H9 (cell line): ENCODE measurements around the gene DIO1. TPM values are rescaled to one million over a fixed set of nuclear protein-coding genes. Genes with fewer than 3 reads are reported as not detected.

Source experiments
- DNase-seq: peaks from one replicate; pipeline ENCODE4 v3.0.0-alpha.2; 2017
- H2AFZ ChIP-seq: one replicate; pipeline ENCODE4 v1.6.1; 2013; ENCODE audit warnings: mild to moderate bottlenecking, low read length, control low read depth, moderate library complexity
- H2AK5ac ChIP-seq: 2 replicates; pipeline ENCODE4 v1.6.1; 2013; ENCODE audit warnings: low read length, control low read depth, mixed read lengths; ENCODE audit not compliant: insufficient read length
- H2BK120ac ChIP-seq: one replicate; pipeline ENCODE4 v1.6.1; 2013; ENCODE audit warnings: low read depth, mild to moderate bottlenecking, low read length, control low read depth, inconsistent platforms; ENCODE audit not compliant: poor library complexity, severe bottlenecking
- H2BK12ac ChIP-seq: 2 replicates; pipeline ENCODE4 v1.6.1; 2013; ENCODE audit warnings: low read length, control low read depth, mixed read lengths, low read depth; ENCODE audit not compliant: insufficient read length
- H2BK15ac ChIP-seq: 2 replicates; pipeline ENCODE4 v1.6.1; 2013; ENCODE audit warnings: low read depth, low read length, control low read depth
- H2BK20ac ChIP-seq: one replicate; pipeline ENCODE4 v1.6.1; 2013; ENCODE audit warnings: low read depth, mild to moderate bottlenecking, low read length, control low read depth, inconsistent platforms; ENCODE audit not compliant: poor library complexity, severe bottlenecking
- H2BK5ac ChIP-seq: 2 replicates; pipeline ENCODE4 v1.6.1; 2013; ENCODE audit warnings: low read length, control low read depth, mixed read lengths; ENCODE audit not compliant: insufficient read length
- H3K14ac ChIP-seq: 2 replicates; pipeline ENCODE4 v1.6.1; 2013; ENCODE audit warnings: low read length, control low read depth; ENCODE audit not compliant: insufficient read depth
- H3K18ac ChIP-seq: 2 replicates; pipeline ENCODE4 v1.6.1; 2013; ENCODE audit warnings: low read depth, mild to moderate bottlenecking, mixed read lengths, low read length, control low read depth; ENCODE audit not compliant: insufficient read length
- H3K23ac ChIP-seq: 2 replicates; pipeline ENCODE4 v1.6.1; 2013; ENCODE audit warnings: low read length, control low read depth, mixed read lengths, low read depth; ENCODE audit not compliant: insufficient read length
- H3K23me2 ChIP-seq: 2 replicates; pipeline ENCODE4 v1.6.1; 2013; ENCODE audit warnings: low read depth, mild to moderate bottlenecking, mixed read lengths, low read length, control low read depth; ENCODE audit not compliant: insufficient read length, poor library complexity, severe bottlenecking
- H3K27ac ChIP-seq: 2 replicates; pipeline ENCODE4 v1.5.1; 2013; ENCODE audit warnings: low read length, control low read depth, mixed read lengths, low read depth; ENCODE audit not compliant: insufficient read length
- H3K27me3 ChIP-seq: 2 replicates; pipeline ENCODE4 v1.6.1; 2013; ENCODE audit warnings: low read length, control low read depth, inconsistent platforms; ENCODE audit not compliant: insufficient read depth
- H3K4ac ChIP-seq: 2 replicates; pipeline ENCODE4 v1.6.1; 2013; ENCODE audit warnings: low read depth, mild to moderate bottlenecking, control low read depth, inconsistent platforms, low read length, moderate library complexity
- H3K4me1 ChIP-seq: 2 replicates; pipeline ENCODE4 v1.6.1; 2013; ENCODE audit warnings: low read length, control low read depth, inconsistent platforms; ENCODE audit not compliant: insufficient read depth
- H3K4me2 ChIP-seq: 2 replicates; pipeline ENCODE4 v1.6.1; 2013; ENCODE audit warnings: low read length, control low read depth, mixed read lengths; ENCODE audit not compliant: insufficient read length, insufficient read depth
- H3K56ac ChIP-seq: 2 replicates; pipeline ENCODE4 v1.6.1; 2013; ENCODE audit warnings: low read depth, mild to moderate bottlenecking, mixed read lengths, low read length, control low read depth; ENCODE audit not compliant: insufficient read length
- H3K79me1 ChIP-seq: 2 replicates; pipeline ENCODE4 v1.6.1; 2013; ENCODE audit warnings: low read depth, mild to moderate bottlenecking, moderate library complexity, low read length, control low read depth, inconsistent platforms; ENCODE audit not compliant: insufficient read depth, poor library complexity, severe bottlenecking
- H3K79me2 ChIP-seq: 2 replicates; pipeline ENCODE4 v1.6.1; 2013; ENCODE audit warnings: low read length, control low read depth, inconsistent platforms; ENCODE audit not compliant: insufficient read depth
- H3K9ac ChIP-seq: 2 replicates; pipeline ENCODE4 v1.6.1; 2013; ENCODE audit warnings: low read length, control low read depth, mixed read lengths; ENCODE audit not compliant: insufficient read length; ENCODE audit errors: extremely low read depth
- H3K9me3 ChIP-seq: one replicate; pipeline ENCODE4 v1.6.1; 2013; ENCODE audit warnings: low read depth, low read length, inconsistent platforms; ENCODE audit not compliant: control insufficient read depth
- H3T11ph ChIP-seq: one replicate; pipeline ENCODE4 v1.6.1; 2013; ENCODE audit warnings: mild to moderate bottlenecking, low read length, control low read depth, inconsistent platforms
- H4K20me1 ChIP-seq: one replicate; pipeline ENCODE4 v1.6.1; 2013; ENCODE audit not compliant: control insufficient read depth, insufficient read length, insufficient read depth
- H4K5ac ChIP-seq: 2 replicates; pipeline ENCODE4 v1.6.1; 2013; ENCODE audit warnings: low read depth, mild to moderate bottlenecking, mixed read lengths, low read length, control low read depth; ENCODE audit not compliant: insufficient read length
- H4K8ac ChIP-seq: replicated peaks from 2 replicates; pipeline ENCODE4 v1.6.1; 2013; ENCODE audit warnings: low read length, control low read depth, mixed read lengths, low read depth; ENCODE audit not compliant: insufficient read length
- H4K91ac ChIP-seq: 2 replicates; pipeline ENCODE4 v1.6.1; 2013; ENCODE audit warnings: low read depth, mild to moderate bottlenecking, moderate library complexity, mixed read lengths, low read length, control low read depth; ENCODE audit not compliant: insufficient read length
- H3K27ac Mint-ChIP-seq, 3 experiments: 2 replicates in 2 of 3; 3 replicates in 1 of 3; pipeline ENCODE4 v1.8.0; 2020 to 2021; ENCODE audit warnings: mixed read lengths in 3 of 3, mild to moderate bottlenecking in 1 of 3, moderate library complexity in 1 of 3
- H3K27me3 Mint-ChIP-seq: 2 replicates; pipeline ENCODE4 v1.8.0; 2021; ENCODE audit warnings: low read depth, mild to moderate bottlenecking, moderate library complexity, mixed read lengths
- H3K36me3 Mint-ChIP-seq, 3 experiments: 2 replicates in 2 of 3; 3 replicates in 1 of 3; pipeline ENCODE4 v1.8.0; 2020 to 2021; ENCODE audit warnings: low read depth in 3 of 3, mixed read lengths in 3 of 3; ENCODE audit not compliant: insufficient read depth in 1 of 3
- H3K4me1 Mint-ChIP-seq, 2 experiments: 2 replicates each; pipeline ENCODE4 v1.8.0; 2020; ENCODE audit warnings: mixed read lengths in 2 of 2
- H3K4me3 Mint-ChIP-seq, 2 experiments: 2 replicates in 1 of 2; 3 replicates in 1 of 2; pipeline ENCODE4 v1.8.0; 2020 to 2021; ENCODE audit warnings: mild to moderate bottlenecking in 2 of 2, mixed read lengths in 2 of 2, moderate library complexity in 1 of 2
- H3K9me3 Mint-ChIP-seq, 2 experiments: 2 replicates in 1 of 2; 3 replicates in 1 of 2; pipeline ENCODE4 v1.8.0; 2020; ENCODE audit warnings: mild to moderate bottlenecking in 2 of 2, mixed read lengths in 2 of 2, moderate library complexity in 1 of 2
- CTCF ChIP-seq: fragments of 200-600 bp; sonication (generic); conservative IDR thresholded peaks from 3 replicates; pipeline ENCODE4 v1.8.0; 2021; ENCODE audit warnings: antibody characterized with exemption, mild to moderate bottlenecking
- total RNA-seq: library from RNA; stranded (reverse); gene quantifications from 2 replicates; pipeline ENCODE4 v1.2.1, GENCODE V29; 2021

DIO1 gene
- total RNA-seq, 1 experiment from 2014 or later, result not detected

DNA sequence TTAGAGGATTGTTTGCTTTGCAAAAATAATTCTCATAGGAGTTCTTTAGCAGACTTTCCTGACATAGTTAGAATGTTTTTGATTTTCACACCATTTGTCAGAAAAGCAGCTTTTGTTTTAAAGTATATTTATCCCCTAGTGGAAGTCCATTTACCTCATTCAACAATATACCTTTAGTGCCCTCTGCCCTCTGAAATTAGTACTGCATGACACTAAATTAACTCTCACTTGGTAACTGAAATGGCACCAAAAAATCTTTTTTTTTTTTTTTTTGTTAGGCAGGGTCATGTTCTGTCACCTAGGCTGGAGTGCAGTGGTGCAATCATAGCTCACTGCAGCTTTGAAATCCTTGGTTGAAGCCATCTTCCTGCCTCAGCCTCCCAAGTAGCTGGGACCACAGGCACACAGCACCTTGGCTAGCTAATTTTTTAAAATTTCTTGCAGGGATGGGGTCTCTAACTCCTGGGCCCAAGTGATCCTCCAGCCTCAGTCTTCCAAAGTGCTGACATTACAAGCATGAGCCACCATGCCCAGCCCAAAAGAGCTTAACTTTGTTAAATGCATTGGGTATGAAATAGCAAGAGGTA, 65.8 kb downstream of the DIO1 start:
- no peak overlapping the region for H3K4me2 ChIP-seq
- no peak overlapping the region for H2BK20ac ChIP-seq
- Mint-ChIP-seq H3K9me3 (no peaks in the 10 kb centered on the region), H3K4me1 (peaks cover 26% of the 10 kb centered on the region in 2 experiments), H3K27me3 (no peaks in the 10 kb centered on the region), H3K4me3 (no peak overlapping the region), H3K27ac (no peak overlapping the region), H3K36me3 (peaks cover 20 to 53% (median 51%) of the 10 kb centered on the region in 3 experiments; a peak in 6 of 7 replicates)
- no peak overlapping the region for H3K56ac ChIP-seq
- H3K9me3 ChIP-seq, result no peaks in the 10 kb centered on the region
- DNase-seq, result no peak
- H2AFZ ChIP-seq, result no peak overlapping the region
- no peak overlapping the region for H4K8ac ChIP-seq
- no peak overlapping the region for H3K27ac ChIP-seq
- H4K91ac ChIP-seq, result no peak overlapping the region
- no peak overlapping the region for H4K5ac ChIP-seq
- no peaks in the 10 kb centered on the region for H3K27me3 ChIP-seq
- H3K4me1 ChIP-seq, result peaks cover 2% of the 10 kb centered on the region; the same call in 1 of the 2 replicates
- TF ChIP-seq CTCF, result peak; percentile 74
- H2BK12ac ChIP-seq, result no peak overlapping the region
- H2AK5ac ChIP-seq, result no peak overlapping the region
- no peak overlapping the region for H3K18ac ChIP-seq
- H2BK120ac ChIP-seq, result no peak overlapping the region
- no peaks in the 10 kb centered on the region for H3K79me2 ChIP-seq
- H3K79me1 ChIP-seq, result no peaks in the 10 kb centered on the region
- H3K14ac ChIP-seq, result no peak overlapping the region
- no peak overlapping the region for H3T11ph ChIP-seq
- no peaks in the 10 kb centered on the region for H3K23me2 ChIP-seq
- H2BK5ac ChIP-seq, result no peak overlapping the region
- H4K20me1 ChIP-seq, result no peaks in the 10 kb centered on the region
- H2BK15ac ChIP-seq, result no peak overlapping the region
- no peak overlapping the region for H3K4ac ChIP-seq
- no peak overlapping the region for H3K23ac ChIP-seq
- H3K9ac ChIP-seq, result no peak overlapping the region

Other genes with a start within 250 kb of the DIO1 start
- 0.11 and 0.28 TPM in 2 replicates for gene GLIS1, start 155.0 kb upstream of the DIO1 start, total RNA-seq
- gene NDC1, start 55.9 kb upstream of the DIO1 start, total RNA-seq, result 49.3 and 50.2 TPM in 2 replicates
- 29.1 and 33.1 TPM in 2 replicates for gene YIPF1, start 4.4 kb upstream of the DIO1 start, total RNA-seq
- gene IFT25, start 51.5 kb downstream of the DIO1 start, total RNA-seq, result 33.6 and 36.8 TPM in 2 replicates
- 36.3 and 38.2 TPM in 2 replicates for gene LRRC42, start 52.2 kb downstream of the DIO1 start, total RNA-seq
- gene LDLRAD1, start 124.0 kb downstream of the DIO1 start, total RNA-seq, result not detected in 2 replicates
- gene TMEM59, start 159.0 kb downstream of the DIO1 start, total RNA-seq, result 111 and 131 TPM in 2 replicates
- 4.8 and 5.3 TPM in 2 replicates for gene TCEANC2, start 159.4 kb downstream of the DIO1 start, total RNA-seq